Activated effector memory CD4-positive, alpha-beta T cell treated with anti-CD3 and anti-CD28 coated beads, Interleukin-2, amount 50 U/mL, for 16 hours (primary cell): ENCODE results near the gene PIGV.

ENCODE experiments used
- DNase-seq: peaks from one replicate; pipeline ENCODE4 v3.0.0-alpha.2; 2020

Gene PIGV

GRCh38 chr1:26787706-26788514 lies at the start of gene PIGV:
TSS of gene PIGV (plus strand) at chr1:26787950. CDS start at chr1:26790816, 2,866 bp downstream.
- peak; percentile 96 for DNase-seq

- DNase-seq, result no peak
Measured at GRCh38 chr1:26739329-26739914, 48.3 kb upstream of the PIGV start.

- DNase-seq, result no peak
Measured at GRCh38 chr1:26740023-26740634, 47.6 kb upstream of the PIGV start.

- DNase-seq, result no peak
Measured at GRCh38 chr1:26740952-26741351, 46.8 kb upstream of the PIGV start.

GRCh38 chr1:26743426-26744059 lies 44.2 kb upstream of the PIGV start:
- no peak for DNase-seq

GRCh38 chr1:26744075-26744959 lies 43.4 kb upstream of the PIGV start:
- peak; percentile 92 for DNase-seq

GRCh38 chr1:26745191-26745590 lies 42.6 kb upstream of the PIGV start:
- DNase-seq, result no peak

GRCh38 chr1:26747048-26747447 lies 40.7 kb upstream of the PIGV start:
- no peak for DNase-seq

GRCh38 chr1:26748351-26748750 lies 39.4 kb upstream of the PIGV start:
- no peak for DNase-seq

GRCh38 chr1:26749458-26749857 lies 38.3 kb upstream of the PIGV start:
- DNase-seq, result no peak

GRCh38 chr1:26750428-26750827 lies 37.3 kb upstream of the PIGV start:
- DNase-seq, result no peak

GRCh38 chr1:26752519-26752918 lies 35.2 kb upstream of the PIGV start:
- no peak for DNase-seq

GRCh38 chr1:26754086-26754874 lies 33.5 kb upstream of the PIGV start:
- no peak for DNase-seq

GRCh38 chr1:26758358-26758757 lies 29.4 kb upstream of the PIGV start:
- no peak for DNase-seq

GRCh38 chr1:26759531-26759930 lies 28.2 kb upstream of the PIGV start:
- DNase-seq, result no peak

GRCh38 chr1:26761217-26761616 lies 26.5 kb upstream of the PIGV start:
- DNase-seq, result no peak

- DNase-seq, result no peak
Measured at GRCh38 chr1:26767714-26768113, 20.0 kb upstream of the PIGV start.

- no peak for DNase-seq
Measured at GRCh38 chr1:26768755-26769154, 19.0 kb upstream of the PIGV start.

GRCh38 chr1:26771285-26771642 lies 16.5 kb upstream of the PIGV start:
- no peak for DNase-seq

- no peak for DNase-seq
Measured at GRCh38 chr1:26771643-26772321, 16.0 kb upstream of the PIGV start.

GRCh38 chr1:26772687-26773086 lies 15.1 kb upstream of the PIGV start:
- no peak for DNase-seq
